ENCODE data around the gene CDH8. TPM values are rescaled to one million over a fixed set of nuclear protein-coding genes. Genes with fewer than 3 reads are reported as not detected.

CDH8 gene
- total RNA-seq (ENCODE audit: low replicate concordance), result 9.5 TPM in 1 of 2 replicates, not detected in the other

GRCh38 chr16:62036101-62036801 is at the start of gene CDH8:
TSS of gene CDH8 (minus strand) at chr16:62036438. CDS start at chr16:62021403, 15,035 bp downstream.

Data from smooth muscle cell of the coronary artery (primary cell).